Ishikawa (cell line): ENCODE data around the gene ZNF8.

Experiments
- CEBPB ChIP-seq: IDR thresholded peaks from 2 replicates; pipeline ENCODE4 v1.6.1; 2012
- EGR1 ChIP-seq: IDR thresholded peaks from 2 replicates; pipeline ENCODE4 v1.6.1; 2012
- NFIC ChIP-seq: IDR thresholded peaks from 2 replicates; pipeline ENCODE4 v1.6.1; 2012
- TAF1 ChIP-seq: IDR thresholded peaks from 2 replicates; pipeline ENCODE4 v1.6.1; 2012; ENCODE audit warnings: low read depth, mild to moderate bottlenecking
- TEAD4 ChIP-seq: IDR thresholded peaks from 2 replicates; pipeline ENCODE4 v1.6.1; 2012
- USF1 ChIP-seq: IDR thresholded peaks from 2 replicates; pipeline ENCODE4 v1.6.1; 2012
- ZBTB7A ChIP-seq: IDR thresholded peaks from 2 replicates; pipeline ENCODE4 v1.6.1; 2012; ENCODE audit warnings: low read depth
- TF ChIP-seq, protein P1 (sequence below): IDR thresholded peaks from 2 replicates; pipeline ENCODE4 v1.6.1; 2012
- TF ChIP-seq, protein P2 (sequence below): IDR thresholded peaks from 2 replicates; pipeline ENCODE4 v1.6.1; 2012; ENCODE audit warnings: low read depth, mild to moderate bottlenecking

GRCh38 chr19:58279925-58280316, 1.2 kb downstream of the ZNF8 start:
- no peak for TF ChIP-seq USF1
- TF ChIP-seq, protein P1, sequence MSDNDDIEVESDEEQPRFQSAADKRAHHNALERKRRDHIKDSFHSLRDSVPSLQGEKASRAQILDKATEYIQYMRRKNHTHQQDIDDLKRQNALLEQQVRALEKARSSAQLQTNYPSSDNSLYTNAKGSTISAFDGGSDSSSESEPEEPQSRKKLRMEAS, result no peak
- TF ChIP-seq TAF1, result no peak
- TF ChIP-seq, protein P2, sequence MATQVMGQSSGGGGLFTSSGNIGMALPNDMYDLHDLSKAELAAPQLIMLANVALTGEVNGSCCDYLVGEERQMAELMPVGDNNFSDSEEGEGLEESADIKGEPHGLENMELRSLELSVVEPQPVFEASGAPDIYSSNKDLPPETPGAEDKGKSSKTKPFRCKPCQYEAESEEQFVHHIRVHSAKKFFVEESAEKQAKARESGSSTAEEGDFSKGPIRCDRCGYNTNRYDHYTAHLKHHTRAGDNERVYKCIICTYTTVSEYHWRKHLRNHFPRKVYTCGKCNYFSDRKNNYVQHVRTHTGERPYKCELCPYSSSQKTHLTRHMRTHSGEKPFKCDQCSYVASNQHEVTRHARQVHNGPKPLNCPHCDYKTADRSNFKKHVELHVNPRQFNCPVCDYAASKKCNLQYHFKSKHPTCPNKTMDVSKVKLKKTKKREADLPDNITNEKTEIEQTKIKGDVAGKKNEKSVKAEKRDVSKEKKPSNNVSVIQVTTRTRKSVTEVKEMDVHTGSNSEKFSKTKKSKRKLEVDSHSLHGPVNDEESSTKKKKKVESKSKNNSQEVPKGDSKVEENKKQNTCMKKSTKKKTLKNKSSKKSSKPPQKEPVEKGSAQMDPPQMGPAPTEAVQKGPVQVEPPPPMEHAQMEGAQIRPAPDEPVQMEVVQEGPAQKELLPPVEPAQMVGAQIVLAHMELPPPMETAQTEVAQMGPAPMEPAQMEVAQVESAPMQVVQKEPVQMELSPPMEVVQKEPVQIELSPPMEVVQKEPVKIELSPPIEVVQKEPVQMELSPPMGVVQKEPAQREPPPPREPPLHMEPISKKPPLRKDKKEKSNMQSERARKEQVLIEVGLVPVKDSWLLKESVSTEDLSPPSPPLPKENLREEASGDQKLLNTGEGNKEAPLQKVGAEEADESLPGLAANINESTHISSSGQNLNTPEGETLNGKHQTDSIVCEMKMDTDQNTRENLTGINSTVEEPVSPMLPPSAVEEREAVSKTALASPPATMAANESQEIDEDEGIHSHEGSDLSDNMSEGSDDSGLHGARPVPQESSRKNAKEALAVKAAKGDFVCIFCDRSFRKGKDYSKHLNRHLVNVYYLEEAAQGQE, result no peak
- TF ChIP-seq CEBPB, result no peak
- TF ChIP-seq ZBTB7A, result no peak
- no peak for TF ChIP-seq TEAD4
- TF ChIP-seq EGR1, result no peak
- TF ChIP-seq NFIC, result no peak
